Measurements from ENCODE around the gene LRRC8C.

GRCh38 chr1:89641781-89642180 lies 8.9 kb downstream of the LRRC8C start:
- TF ChIP-seq, protein P1, sequence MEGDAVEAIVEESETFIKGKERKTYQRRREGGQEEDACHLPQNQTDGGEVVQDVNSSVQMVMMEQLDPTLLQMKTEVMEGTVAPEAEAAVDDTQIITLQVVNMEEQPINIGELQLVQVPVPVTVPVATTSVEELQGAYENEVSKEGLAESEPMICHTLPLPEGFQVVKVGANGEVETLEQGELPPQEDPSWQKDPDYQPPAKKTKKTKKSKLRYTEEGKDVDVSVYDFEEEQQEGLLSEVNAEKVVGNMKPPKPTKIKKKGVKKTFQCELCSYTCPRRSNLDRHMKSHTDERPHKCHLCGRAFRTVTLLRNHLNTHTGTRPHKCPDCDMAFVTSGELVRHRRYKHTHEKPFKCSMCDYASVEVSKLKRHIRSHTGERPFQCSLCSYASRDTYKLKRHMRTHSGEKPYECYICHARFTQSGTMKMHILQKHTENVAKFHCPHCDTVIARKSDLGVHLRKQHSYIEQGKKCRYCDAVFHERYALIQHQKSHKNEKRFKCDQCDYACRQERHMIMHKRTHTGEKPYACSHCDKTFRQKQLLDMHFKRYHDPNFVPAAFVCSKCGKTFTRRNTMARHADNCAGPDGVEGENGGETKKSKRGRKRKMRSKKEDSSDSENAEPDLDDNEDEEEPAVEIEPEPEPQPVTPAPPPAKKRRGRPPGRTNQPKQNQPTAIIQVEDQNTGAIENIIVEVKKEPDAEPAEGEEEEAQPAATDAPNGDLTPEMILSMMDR (IDR thresholded peaks at IDR 0.05), result no peak
- TF ChIP-seq EZH2phosphoT487 (IDR thresholded peaks at IDR 0.05) (no peak), EZH2 (IDR thresholded peaks at IDR 0.05) (no peak)
